GM18868 (cell line): ENCODE measurements around the gene TECPR1.

Experiments
- ATAC-seq: cut with Tn5 transposase; IDR thresholded peaks from one replicate; pipeline ENCODE4 v1.9.1; 2021; ENCODE audit warnings: mild to moderate bottlenecking, moderate library complexity; ENCODE audit not compliant: unreplicated experiment

Gene TECPR1

DNA sequence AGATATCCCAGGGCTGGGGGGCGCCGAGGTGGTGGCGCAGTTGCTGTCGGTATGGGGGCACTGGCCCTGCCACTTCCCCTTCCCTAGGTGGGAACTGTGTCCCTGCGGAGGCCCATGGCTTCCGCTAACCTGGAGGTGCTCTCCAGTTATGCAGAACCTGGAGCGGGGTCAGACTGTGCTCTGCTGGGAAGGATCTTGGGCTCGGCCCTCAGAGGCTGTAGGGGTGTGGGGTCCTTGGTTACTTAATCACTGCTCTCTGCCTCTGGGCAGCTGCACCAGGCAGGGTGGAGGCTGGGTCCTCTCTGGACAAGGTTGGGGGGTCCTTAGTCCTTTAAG is 31.8 kb upstream of the TECPR1 start:
- ATAC-seq = no peak

DNA sequence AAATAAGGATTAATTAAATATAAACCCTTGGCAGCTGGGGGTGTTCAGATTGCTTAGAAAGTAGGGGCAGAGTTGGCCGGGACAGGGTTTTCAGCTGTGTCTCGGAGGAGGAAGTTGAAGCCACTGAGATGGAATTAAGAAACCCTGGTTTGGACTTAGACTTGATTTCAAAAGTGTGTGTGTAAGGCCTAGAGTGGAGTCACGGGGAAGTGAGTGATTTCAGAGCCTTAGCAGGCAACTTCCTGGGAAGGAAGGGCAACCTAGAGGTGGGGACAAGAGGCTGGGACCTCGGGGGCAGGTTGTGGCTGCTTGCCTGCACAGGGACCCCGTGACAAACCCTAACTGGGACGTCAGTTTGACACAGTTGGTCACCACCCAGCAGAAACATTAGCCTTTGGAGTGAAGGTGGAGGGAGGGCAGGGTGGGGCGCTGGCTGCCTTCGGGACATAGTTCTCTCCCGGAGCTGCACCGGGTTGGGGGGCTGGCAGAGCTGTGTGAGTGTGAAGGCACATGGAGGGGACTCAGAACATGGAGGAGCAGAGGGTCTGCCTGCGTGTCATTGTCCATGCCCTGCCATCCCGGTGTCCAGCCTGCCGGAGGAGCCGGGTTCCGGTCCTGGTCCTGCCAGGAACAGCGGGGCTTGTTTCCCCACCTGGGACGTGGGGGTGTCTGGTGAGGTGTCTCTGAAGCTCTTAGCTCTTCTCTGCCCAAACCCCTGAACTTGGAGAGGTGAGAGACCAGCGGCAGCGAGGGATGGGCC is 31.3 kb upstream of the TECPR1 start:
- ATAC-seq = no peak

DNA sequence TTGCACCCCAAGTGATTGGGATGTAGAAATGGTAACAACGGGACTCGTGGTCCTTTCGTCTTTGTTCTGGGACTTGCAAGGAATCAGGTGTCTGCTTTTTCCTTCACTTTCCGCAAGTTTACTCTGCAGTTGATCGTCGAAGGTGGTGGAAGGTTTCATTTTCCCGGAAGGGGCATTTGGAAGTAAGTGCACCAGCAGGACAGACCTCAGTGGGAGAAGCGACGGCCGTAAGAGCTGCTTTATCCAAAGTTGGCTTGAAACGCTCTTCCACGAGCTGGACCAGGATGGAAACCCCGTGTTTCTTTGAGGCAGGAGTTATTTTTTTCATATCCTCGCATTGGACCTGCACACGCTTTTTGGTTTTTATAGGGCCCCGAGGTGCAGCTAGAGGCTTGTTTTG is 30.7 kb upstream of the TECPR1 start:
- no peak for ATAC-seq

DNA sequence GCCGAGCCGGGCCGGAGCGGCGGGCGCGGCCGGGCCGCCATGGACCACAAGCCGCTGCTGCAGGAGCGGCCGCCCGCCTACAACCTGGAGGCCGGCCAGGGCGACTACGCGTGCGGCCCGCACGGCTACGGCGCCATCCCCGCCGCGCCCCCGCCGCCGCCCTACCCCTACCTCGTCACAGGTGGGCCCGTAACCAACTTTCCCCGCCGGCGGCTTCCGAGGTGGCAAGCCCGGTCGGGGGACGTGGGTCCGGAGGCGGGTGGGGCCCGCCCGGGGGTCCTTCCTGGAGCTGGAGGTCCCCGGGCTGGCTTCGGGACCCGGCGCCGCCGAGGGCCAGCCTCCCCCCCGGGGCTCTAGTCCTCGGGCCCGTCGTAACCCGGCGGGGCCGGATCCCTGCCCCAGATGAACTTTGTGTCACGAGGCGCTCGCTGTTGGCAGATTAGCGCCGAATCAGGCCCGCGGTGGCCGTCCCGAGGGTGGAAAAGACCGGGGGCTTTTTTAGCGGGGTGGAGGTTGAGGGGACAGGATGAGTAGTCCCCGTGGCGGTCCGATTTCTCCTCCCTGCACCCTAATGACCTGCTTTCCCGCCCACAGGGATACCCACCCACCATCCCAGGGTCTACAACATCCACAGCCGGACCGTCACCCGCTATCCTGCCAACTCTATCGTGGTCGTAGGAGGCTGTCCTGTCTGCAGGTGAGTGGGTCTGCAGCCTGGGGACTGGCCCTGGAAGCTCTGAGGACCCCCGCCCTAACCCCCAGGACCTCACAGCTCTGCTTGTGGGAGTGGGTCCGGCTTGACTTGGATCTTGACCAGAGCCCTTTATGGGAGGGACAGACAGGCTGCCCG is 29.9 kb upstream of the TECPR1 start:
- ATAC-seq = peak; percentile 40

DNA sequence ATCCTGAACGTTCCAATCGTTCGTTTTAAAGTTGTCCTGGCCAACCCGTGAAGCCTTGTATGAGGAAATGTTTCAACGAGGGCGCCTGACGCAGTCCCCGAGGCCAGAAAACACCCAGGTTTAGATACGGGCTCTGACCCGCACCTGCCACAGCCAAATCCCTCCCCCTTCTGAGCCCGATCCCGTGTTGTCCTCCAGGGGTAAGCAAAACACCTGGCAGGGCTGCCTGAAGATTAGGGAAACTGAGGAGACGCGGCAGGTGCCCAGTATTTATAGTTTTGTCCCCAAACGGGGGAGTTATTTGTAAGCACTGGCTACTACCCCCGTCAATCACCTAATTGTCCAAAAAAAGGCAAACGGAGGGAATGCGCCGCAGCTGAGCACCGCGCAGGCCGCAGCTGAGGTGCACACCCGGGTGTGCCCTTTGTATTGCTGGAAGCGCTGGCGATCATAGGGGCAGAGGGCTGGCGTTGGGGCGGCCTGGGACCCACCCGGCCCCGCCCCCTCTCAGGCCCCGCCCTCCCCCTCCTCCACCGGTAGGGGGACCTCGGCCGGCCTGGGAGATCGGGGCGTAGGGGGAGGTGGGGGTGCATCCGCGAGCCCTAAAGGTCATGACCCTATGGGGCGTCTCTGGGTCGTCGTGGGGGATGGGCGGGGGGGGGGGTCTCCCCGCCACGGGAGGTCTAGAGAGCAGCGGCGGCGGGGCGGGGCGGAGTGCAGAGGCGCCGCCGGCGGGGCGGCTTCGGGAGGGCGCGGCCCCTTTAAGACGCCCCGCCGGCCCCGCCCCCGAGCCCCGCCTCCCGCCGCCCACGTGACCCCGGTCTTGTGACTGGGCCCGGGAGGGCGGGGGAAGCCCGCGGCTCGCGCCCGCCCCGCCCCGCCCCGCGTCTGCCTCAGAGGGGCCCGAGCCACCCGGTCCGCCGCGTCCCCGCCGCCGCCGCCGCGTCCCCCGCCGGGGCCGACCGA is 29.0 kb upstream of the TECPR1 start, which contains the start of gene BRI3:
TSS of gene BRI3 (plus strand) at position 896 of the 966 bp plus-strand sequence. CDS start 110 bp downstream, outside the sequence.
- ATAC-seq = peak; percentile 77

DNA sequence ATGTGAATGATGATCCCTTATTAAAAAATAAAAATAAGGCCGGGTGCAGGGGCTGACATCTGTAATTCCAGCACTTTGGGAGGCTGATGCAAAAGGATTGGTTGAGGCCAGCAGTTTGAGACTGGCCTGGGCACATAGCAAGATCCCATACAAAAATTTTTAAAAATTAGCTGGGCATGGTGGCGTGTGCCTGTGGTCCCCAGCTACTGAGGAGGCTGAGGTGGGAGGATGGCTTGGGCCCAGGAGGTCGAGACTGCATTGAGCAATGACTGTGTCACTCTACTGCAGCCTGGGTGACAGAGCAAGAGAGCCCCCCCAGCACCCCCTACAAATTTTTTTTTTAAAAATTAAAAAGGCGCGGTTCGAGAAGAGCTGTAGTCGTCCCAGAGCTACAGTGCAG is 28.3 kb upstream of the TECPR1 start:
- ATAC-seq = no peak

DNA sequence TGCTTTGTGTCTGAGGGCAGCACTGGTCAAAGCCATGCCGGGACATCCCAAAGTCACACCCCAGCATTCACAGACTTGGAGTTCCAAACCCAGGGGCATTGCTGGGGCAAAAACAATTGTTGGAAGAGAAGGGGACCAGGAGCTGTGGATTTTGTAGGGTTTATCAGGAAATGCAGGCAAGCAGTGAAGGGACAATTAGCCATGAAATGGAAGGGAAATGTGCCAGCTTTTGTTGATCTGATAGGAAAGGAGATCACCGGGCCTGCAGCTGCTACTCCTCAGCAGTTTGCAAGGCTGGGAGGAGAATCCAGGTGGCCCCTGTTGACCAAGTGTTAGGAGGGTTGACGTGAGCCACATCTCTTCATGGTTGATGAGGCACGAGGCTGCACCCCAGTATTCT is 26.9 kb upstream of the TECPR1 start:
- ATAC-seq = no peak

DNA sequence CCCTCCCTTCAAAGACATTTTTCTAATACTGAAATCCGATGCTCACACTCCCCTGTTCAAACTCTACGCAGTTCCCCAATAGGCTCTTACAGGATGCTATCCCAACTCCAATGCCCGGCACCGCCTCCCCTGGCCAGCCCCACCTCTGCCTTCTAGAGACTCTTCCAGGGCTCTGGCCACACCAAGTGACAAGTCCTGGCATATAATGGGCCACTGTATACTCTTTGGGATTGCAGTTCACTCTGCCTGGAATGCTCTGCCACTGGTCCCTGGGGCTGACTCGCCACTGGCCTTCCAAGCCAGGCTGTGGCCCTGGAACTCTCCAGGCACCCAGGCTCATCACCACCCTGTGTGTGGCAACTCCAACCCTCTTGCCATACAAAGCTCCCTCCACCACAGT is 26.4 kb upstream of the TECPR1 start:
- no peak for ATAC-seq

DNA sequence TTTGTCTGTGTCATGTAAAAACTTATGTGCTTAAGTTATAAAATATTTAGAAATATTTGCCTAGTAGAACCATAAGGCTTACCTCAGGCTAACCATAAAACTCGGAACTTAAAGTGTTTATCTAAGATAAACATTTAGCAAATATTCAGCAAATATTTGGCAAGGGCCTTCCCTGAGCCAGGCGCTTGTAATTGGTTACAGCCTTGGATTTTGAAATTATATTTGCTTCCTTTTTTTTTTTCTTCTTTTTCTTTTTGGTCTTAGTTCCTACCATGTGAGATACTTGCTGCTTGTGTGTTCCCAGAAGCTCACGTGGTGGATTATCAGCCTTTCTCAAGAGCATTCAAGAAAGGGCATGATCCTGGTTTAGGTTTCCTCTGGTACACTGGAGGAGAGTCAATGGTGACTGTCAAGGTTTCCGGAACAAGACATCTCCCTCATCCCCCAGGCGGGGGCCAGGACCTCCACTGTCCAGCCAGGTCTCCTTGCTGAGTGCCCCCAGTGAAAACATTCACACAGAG is 24.3 kb upstream of the TECPR1 start:
- ATAC-seq = no peak

DNA sequence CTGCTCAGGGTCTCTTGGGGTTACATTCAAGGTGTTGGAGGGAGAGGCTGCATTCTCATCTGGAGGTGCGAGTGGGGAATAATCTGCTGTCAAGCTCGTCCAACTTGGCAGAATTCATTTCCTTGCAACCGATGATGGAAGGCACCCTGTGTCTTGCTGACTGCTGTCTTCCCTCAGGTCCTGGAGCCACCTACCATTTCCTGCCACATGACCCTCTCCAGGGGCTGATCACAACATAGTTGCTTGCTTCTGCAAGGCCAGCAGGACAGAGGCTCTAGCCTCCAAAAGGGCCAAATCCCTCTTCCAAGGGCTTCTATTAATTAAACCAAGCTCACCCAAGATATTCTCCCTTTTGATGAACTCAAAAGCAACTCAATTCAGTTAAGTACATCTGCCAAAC is 15.3 kb upstream of the TECPR1 start:
- ATAC-seq = no peak

DNA sequence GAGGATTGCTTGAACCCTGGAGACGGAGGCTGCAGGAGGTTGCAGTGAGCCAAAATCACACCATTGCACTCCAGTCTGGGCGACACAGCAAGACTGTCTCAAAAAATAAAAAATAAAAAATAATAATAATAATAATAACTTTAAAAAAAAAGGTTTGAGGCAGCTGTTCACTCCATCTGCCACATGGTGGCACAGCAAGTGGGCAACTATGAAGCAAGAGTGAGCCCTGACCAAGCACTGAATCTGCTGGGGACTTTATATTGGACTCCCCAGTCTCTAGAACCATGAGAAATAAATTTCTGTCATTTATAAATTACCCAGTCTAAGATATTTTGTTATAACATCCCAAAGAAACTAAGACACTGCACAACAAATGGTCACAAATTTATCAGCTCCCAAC is 14.8 kb upstream of the TECPR1 start:
- ATAC-seq = no peak

DNA sequence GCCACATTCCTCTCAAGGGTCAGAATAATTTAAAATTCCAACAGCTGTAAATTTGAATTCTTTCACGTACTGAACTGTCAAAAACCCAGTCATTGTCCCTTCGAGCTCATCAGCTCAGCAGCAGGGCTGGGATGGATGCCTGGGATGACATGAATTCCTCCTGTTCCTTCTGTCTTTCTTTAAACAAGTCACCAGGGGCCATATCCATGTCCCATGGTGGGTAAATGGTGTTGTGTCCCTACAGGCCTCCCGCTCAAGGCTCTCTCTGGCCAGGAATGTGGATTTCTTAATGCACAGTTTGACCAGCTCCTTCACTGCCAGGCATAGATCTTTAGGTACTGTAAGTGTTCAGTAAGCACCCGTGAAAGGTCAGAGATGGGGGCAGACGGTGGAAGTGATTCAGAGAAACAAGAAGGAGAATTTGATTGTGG is 13.8 kb upstream of the TECPR1 start:
- no peak for ATAC-seq

DNA sequence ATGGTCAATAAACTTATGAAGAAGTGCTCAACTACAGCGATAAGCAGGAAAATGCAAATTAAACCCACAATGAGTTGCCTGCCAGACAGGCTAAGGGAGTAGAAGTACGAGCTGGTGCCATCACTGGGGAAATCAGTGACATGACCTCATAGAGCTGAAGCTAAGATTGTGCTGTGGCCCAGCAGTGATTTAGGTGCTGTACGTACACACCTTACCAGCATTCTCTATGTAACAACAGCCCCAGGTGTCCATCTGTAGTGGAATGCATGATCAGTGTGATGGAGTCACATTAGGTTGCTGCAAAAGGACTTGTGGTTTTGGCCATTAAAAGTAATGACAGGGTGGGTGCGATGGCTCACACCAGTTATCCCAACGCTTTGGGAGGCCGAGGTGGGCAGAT is 5.7 kb upstream of the TECPR1 start:
- ATAC-seq = no peak

DNA sequence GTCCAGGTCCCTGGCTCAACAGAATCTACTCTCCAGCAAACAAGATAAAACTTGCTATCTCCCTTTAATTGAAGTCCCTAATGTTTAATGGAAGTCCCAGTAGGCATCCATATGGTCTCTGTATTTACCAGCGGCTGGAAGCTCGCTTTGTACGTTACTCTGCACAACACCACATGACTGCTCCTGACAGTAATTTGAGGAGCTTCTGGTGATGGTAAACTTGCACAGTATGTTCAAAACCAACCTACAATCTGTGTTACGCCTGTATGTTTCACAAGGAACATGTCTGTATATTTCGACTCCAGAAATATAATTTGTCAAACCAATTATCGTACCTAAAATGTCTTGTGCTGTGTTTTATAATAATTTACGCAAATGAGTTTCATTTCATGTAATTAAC is 4.4 kb upstream of the TECPR1 start:
- no peak for ATAC-seq

DNA sequence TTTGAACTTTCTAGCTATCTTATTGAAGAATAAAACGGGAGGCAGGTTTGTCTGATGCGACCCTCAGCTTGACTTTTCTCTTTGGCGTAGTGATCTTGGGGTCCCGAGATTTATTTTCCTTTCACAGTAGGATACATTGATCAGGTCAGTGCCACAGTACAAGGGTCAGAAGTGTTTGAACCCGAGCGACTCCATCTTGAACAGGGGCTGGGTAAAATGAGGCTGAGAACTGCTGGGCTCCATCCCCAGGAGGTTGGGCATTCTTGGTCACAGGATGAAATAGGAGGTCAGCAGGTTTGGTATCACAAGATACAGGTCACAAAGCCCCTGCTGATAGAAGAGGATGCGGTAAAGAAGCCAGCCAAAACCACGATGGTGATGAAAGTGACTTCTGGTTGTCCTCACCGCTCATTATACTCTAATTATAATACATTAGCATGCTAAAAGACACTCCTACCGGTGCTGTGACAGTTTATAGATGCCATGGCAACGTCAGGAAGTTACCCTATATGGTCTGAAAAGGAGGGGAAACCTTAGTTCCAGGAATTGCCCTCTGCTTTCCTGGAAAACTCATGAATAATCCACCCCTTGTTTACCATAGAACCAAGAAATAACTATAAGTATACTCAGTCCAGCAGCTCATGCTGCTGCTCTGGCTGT is 3.0 kb upstream of the TECPR1 start:
- ATAC-seq = no peak

DNA sequence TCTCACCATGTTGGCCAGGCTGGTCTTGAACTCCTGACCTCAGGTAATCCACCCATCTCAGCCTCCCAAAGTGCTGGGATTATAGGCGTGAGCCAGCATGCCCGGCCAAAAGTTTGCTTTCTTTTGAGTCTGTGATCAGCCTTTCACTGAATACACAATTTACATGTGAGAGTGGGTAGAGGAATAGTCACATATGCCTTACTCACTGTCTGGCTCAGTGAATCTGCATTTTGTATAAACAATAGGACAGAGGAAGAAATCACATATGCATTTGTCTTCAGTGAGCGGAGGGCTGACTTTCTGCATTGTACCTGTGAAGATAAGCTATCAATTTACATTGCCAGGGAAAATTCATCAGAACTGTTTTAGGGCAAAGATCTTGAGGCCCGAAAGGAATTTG is 2.5 kb upstream of the TECPR1 start:
- no peak for ATAC-seq

DNA sequence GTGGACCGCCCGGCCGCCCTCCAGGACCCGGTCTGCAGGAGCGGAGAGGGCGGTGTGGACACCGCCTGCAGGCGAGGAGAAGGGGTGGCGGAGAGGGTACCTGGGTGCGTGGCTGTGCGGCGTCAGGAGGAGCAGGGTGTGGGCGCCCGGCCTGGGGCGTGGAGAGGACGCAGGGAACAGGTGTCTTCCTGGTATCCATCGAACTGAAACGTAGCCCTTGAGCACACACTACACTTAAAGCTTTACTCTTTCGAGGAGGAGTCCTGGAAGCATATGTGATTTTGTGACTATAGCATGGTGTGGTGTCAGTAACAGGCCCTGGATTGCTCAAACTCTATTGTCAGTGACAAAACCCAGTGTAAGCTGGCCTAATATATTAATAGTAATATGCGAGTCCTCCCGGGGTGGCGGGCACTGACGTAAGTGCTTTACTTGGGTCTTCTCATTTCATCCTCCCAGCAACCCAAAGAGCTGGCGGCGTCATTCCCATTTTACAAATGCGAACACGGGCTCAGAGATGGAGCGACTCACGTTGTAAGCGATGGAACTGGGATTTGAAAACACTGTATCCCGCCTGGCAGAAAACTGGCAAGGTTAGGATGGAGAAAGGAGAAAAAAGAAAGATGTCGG is 508 bp upstream of the TECPR1 start:
- ATAC-seq = peak; percentile 38

DNA sequence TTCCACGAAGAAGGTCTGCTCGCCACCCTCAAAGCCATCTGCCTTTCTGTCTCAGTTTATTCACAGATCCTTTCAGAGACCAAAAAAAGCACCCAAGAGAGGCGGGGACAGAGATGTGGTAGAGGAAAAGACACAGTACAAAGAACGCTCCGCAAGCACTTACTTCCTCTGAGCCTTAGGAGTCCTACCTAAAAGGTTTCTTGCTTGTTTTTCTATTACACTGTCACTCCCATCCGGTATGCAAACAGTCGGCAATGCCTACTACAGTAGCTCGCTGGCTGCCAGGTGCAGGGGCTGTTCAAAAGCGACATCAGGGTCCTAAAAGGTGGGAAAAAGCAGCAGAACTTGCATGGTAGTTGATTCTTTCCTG is 816 bp downstream of the TECPR1 start:
- ATAC-seq = peak; percentile 20

DNA sequence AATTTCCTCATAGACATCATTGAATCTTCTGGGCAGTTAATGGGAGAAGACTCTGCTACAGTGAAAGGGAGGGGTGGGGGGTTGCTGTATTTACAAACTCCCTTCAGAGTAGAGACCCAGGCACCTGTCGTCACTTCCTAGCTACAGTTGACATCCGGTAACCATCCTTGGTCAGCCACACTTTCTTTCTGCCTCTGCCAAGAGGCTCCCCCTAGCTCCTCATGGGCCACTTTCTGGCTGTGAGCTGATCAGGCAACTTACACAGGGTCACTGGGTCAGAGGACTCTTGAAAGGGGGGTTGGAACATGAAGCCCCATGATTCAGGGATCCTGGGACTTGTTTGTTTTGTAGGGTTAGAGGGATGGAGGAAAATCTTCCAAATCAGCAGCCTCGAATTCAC is 1.2 kb downstream of the TECPR1 start:
- ATAC-seq = no peak

DNA sequence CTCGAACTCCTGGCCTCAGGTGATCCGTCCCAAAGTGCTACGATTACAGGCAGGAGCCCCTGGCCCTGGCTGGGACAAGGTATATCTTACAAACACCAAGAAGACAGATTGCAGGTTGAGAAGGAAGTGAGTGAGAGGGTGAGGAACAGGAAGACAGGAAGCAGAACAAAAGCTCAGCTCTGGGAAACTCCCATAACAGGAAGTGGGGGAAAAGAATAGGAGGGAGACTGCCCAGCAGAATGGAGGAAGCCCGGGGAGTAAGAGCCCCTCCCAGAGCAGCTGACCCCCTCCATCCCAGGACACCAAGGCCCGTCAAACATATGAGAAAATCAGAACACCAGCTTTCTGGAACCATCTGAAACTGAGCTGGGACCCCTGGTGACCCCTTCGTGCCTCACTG is 2.9 kb downstream of the TECPR1 start:
- ATAC-seq = no peak
